Measurements from ENCODE around the gene TOP2B. TPM values are rescaled to one million over a fixed set of nuclear protein-coding genes. Genes with fewer than 3 reads are reported as not detected.

Gene TOP2B
- total RNA-seq, 1 experiment from 2014 or later = 88.7 TPM

DNA sequence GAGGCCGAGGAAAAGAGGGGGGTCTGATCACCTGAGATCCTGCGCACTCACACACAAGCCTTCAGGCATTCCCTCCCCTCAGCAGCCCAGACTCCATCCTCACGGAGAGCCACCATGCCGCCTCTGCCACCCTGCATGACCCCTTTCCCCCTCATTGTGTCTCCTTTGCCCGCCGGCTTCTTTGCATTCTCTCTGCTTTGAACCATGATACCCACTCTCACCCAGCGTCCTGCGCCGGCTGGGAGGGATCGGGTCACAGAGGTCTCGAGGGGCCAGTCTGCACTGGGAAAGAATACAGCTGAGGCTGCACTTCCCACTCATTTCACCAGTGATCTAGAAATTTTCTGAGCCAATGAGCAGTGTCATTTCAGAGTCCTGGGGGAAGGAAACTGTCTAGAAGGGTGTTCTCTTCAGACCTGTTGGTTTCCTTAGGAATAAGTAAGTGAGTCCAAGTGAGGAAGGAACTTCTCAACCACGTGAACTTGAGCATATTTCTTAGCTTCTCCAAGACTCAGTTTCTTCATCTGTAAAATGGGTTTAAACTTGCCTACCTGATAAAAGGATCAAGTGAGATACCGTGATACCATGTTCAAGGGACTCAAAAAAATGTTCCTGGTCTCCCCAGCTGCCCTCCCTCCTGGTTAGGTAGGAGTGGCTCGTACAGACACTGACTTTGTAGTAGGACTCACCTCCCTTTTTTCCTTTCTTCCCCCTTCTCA lies 96.7 kb downstream of the TOP2B start:
- BruUV-seq (replicated peaks) = no TSS peak
- no peaks in the 10 kb centered on the region for H3K27me3 Mint-ChIP-seq (ENCODE audit: insufficient read depth, unreplicated experiment)
- CTCF ChIA-PET = interaction anchor here (0.7 to 1.0 kb wide), 3 partner anchors 8 to 25 kb away, joined by 3 read pairs; no protein-coding TSS in a partner anchor

DNA sequence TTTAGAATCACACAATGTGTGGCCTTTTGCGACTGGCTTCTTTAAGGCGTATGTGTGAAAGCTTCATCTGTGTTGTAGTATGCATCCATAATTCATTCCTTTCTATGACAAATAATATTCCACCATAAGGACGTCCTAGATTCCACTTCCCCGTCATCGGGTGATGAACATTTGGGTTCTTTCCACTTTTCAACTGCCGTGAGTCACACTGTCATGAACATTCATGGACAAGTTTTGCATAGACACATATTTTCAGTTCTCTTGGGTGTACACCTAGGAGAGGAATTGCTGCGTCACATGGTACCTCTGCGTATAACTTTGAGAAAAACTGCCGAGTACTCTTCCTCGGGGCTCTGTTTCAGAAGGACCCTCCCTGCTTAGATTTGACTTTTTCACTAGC lies 97.3 kb downstream of the TOP2B start:
- ChIA-PET POLR2A (no interaction called here), CTCF (interaction anchor here (0.8 to 1.0 kb wide), 2 partner anchors 9 to 26 kb away, joined by 3 read pairs; no protein-coding TSS in a partner anchor)
- Mint-ChIP-seq H3K4me1 (ENCODE audit: insufficient read depth, unreplicated experiment) (no peaks in the 10 kb centered on the region), H3K27me3 (ENCODE audit: insufficient read depth, unreplicated experiment) (no peaks in the 10 kb centered on the region), H3K27ac (ENCODE audit: low read depth, unreplicated experiment) (no peak overlapping the region), H3K4me3 (ENCODE audit: unreplicated experiment) (no peak overlapping the region), H3K36me3 (ENCODE audit: insufficient read depth, unreplicated experiment) (no peaks in the 10 kb centered on the region), H3K9me3 (ENCODE audit: unreplicated experiment) (no peaks in the 10 kb centered on the region)
- TF ChIP-seq, protein P1, sequence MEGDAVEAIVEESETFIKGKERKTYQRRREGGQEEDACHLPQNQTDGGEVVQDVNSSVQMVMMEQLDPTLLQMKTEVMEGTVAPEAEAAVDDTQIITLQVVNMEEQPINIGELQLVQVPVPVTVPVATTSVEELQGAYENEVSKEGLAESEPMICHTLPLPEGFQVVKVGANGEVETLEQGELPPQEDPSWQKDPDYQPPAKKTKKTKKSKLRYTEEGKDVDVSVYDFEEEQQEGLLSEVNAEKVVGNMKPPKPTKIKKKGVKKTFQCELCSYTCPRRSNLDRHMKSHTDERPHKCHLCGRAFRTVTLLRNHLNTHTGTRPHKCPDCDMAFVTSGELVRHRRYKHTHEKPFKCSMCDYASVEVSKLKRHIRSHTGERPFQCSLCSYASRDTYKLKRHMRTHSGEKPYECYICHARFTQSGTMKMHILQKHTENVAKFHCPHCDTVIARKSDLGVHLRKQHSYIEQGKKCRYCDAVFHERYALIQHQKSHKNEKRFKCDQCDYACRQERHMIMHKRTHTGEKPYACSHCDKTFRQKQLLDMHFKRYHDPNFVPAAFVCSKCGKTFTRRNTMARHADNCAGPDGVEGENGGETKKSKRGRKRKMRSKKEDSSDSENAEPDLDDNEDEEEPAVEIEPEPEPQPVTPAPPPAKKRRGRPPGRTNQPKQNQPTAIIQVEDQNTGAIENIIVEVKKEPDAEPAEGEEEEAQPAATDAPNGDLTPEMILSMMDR (IDR thresholded peaks at IDR 0.05; ENCODE audit: unreplicated experiment) = no peak
- BruUV-seq (replicated peaks) = no TSS peak
- intact Hi-C loops (cut with micrococcal nuclease) = no loop called here
- no peak for DNase-seq (ENCODE audit: unreplicated experiment)

More for the DNA sequence above, 96.7 kb downstream of the TOP2B start:
- Mint-ChIP-seq H3K4me1 (ENCODE audit: insufficient read depth, unreplicated experiment) (no peaks in the 10 kb centered on the region), H3K9me3 (ENCODE audit: unreplicated experiment) (no peaks in the 10 kb centered on the region), H3K36me3 (ENCODE audit: insufficient read depth, unreplicated experiment) (no peaks in the 10 kb centered on the region), H3K4me3 (ENCODE audit: unreplicated experiment) (no peak overlapping the region), H3K27ac (ENCODE audit: low read depth, unreplicated experiment) (no peak overlapping the region)
- TF ChIP-seq, protein P1 (IDR thresholded peaks at IDR 0.05; ENCODE audit: unreplicated experiment) = no peak
- no peak for DNase-seq (ENCODE audit: unreplicated experiment)
- intact Hi-C loops (cut with micrococcal nuclease) = no loop called here
- POLR2A ChIA-PET = interaction anchor here (0.6 kb wide), 1 partner anchor 623 kb away, joined by 3 read pairs; no protein-coding TSS in a partner anchor

DNA sequence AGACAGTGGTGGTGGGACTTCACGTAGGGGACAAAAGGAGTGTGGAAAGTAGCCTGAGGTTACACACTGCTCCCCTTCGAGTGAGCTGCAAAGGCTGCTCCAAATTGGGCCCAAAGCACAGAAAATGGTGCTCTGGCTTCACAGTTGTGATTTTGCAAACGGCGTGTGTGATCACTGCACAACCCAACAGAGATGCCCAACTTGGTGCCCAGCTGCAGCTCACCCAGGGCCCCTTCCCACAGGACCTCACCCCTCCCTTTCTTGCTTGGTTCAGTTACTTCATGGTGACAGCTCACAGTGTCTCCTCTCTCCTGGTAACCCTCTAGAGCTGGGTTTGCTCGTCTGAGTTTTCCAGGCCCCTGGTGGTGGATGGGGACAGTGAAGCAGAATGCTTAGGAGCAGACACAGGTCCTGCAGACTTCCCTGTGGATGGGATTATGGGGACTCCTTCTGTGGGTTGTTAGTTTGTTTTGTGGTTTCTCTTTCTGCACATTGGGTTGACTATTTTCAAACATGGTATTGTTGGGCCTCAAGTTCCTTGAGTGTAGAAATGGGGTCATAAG lies 98.3 kb downstream of the TOP2B start:
- no TSS peak for BruUV-seq (replicated peaks)
- Mint-ChIP-seq H3K27ac (ENCODE audit: low read depth, unreplicated experiment) (no peak overlapping the region), H3K9me3 (ENCODE audit: unreplicated experiment) (no peaks in the 10 kb centered on the region), H3K27me3 (ENCODE audit: insufficient read depth, unreplicated experiment) (no peaks in the 10 kb centered on the region), H3K4me3 (ENCODE audit: unreplicated experiment) (no peak overlapping the region), H3K36me3 (ENCODE audit: insufficient read depth, unreplicated experiment) (no peaks in the 10 kb centered on the region), H3K4me1 (ENCODE audit: insufficient read depth, unreplicated experiment) (no peaks in the 10 kb centered on the region)
- ChIA-PET CTCF (interaction anchor here (0.6 to 1.2 kb wide), 5 partner anchors 10 to 544 kb away, joined by 3 to 4 read pairs (median 3); no protein-coding TSS in a partner anchor), POLR2A (no interaction called here)
- intact Hi-C loops (cut with micrococcal nuclease) = no loop called here
- no peak for DNase-seq (ENCODE audit: unreplicated experiment)
- TF ChIP-seq, protein P1 (IDR thresholded peaks at IDR 0.05; ENCODE audit: unreplicated experiment) = no peak

DNA sequence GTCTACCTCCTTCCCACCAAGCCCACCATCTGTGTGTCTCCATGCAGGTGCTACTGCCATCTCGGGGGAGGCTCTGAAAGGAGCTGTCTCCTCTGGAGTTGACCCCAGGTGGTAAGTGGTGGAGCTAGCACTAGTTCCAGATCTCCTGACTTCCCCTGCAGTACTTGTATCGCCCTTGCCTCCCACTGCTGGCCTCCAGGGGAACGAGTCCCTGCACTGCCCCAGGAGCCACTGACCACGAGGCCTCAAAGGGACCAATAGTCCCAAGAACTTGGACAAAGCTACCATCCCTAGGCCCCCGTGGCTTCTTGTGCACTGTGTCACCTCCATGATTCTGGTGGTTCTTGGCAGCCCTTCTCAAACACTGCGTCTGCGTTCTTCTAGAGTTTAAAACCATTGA lies 98.9 kb downstream of the TOP2B start:
- ChIA-PET CTCF (interaction anchor here (0.6 to 1.2 kb wide), 4 partner anchors 12 to 544 kb away, joined by 3 to 4 read pairs (median 3); no protein-coding TSS in a partner anchor), POLR2A (no interaction called here)
- no peak for DNase-seq (ENCODE audit: unreplicated experiment)
- H3K4me1 Mint-ChIP-seq (ENCODE audit: insufficient read depth, unreplicated experiment) = no peaks in the 10 kb centered on the region
- intact Hi-C loops (cut with micrococcal nuclease) = no loop called here
- no peaks in the 10 kb centered on the region for H3K9me3 Mint-ChIP-seq (ENCODE audit: unreplicated experiment)
- H3K36me3 Mint-ChIP-seq (ENCODE audit: insufficient read depth, unreplicated experiment) = no peaks in the 10 kb centered on the region
- TF ChIP-seq, protein P1 (IDR thresholded peaks at IDR 0.05; ENCODE audit: unreplicated experiment) = no peak
- BruUV-seq (replicated peaks) = no TSS peak
- no peak overlapping the region for H3K4me3 Mint-ChIP-seq (ENCODE audit: unreplicated experiment)
- H3K27me3 Mint-ChIP-seq (ENCODE audit: insufficient read depth, unreplicated experiment) = no peaks in the 10 kb centered on the region
- H3K27ac Mint-ChIP-seq (ENCODE audit: low read depth, unreplicated experiment) = no peak overlapping the region
